ENCODE measurements around the gene RPS15A.
"Not testable (repeated sequence)": the region's sequence is repeated elsewhere in the genome, so short reads cannot be mapped to it uniquely, and the experiment has no call there.

RPS15A gene

GRCh38 chr16:18797746-18798145, 7.6 kb upstream of the RPS15A start:
- DNase-seq (ENCODE audit: low read depth), result no peak

GRCh38 chr16:18796377-18796776, 6.2 kb upstream of the RPS15A start:
- no peak for DNase-seq (ENCODE audit: low read depth)

- DNase-seq (ENCODE audit: low read depth), result no peak
Observed at GRCh38 chr16:18792836-18793433, 2.8 kb upstream of the RPS15A start.

- no peak for DNase-seq (ENCODE audit: low read depth)
Observed at GRCh38 chr16:18789515-18789849, 652 bp downstream of the RPS15A start.

GRCh38 chr16:18788828-18789514, 1.2 kb downstream of the RPS15A start:
- DNase-seq (ENCODE audit: low read depth), result no peak

- DNase-seq (ENCODE audit: low read depth), result no peak
Observed at GRCh38 chr16:18784917-18785623, 5.1 kb downstream of the RPS15A start.

- DNase-seq (ENCODE audit: low read depth), result no peak
Observed at GRCh38 chr16:18783430-18784341, 6.4 kb downstream of the RPS15A start.

GRCh38 chr16:18782697-18783429, 7.3 kb downstream of the RPS15A start:
- no peak for DNase-seq (ENCODE audit: low read depth)

- DNase-seq (ENCODE audit: low read depth), result not testable (repeated sequence)
Observed at GRCh38 chr16:18781232-18781631, 8.9 kb downstream of the RPS15A start.

GRCh38 chr16:18780460-18781026, 9.6 kb downstream of the RPS15A start:
- DNase-seq (ENCODE audit: low read depth), result not testable (repeated sequence)

- DNase-seq (ENCODE audit: low read depth), result not testable (repeated sequence)
Observed at GRCh38 chr16:18777664-18778063, 12.5 kb downstream of the RPS15A start.

- DNase-seq (ENCODE audit: low read depth), result not testable (repeated sequence)
Observed at GRCh38 chr16:18776334-18776733, 13.8 kb downstream of the RPS15A start.

- not testable (repeated sequence) for DNase-seq (ENCODE audit: low read depth)
Observed at GRCh38 chr16:18774651-18775050, 15.5 kb downstream of the RPS15A start.

GRCh38 chr16:18772171-18772570, 18.0 kb downstream of the RPS15A start:
- DNase-seq (ENCODE audit: low read depth), result not testable (repeated sequence)

- not testable (repeated sequence) for DNase-seq (ENCODE audit: low read depth)
Observed at GRCh38 chr16:18770336-18770962, 19.7 kb downstream of the RPS15A start.

GRCh38 chr16:18767217-18767616, 22.9 kb downstream of the RPS15A start:
- not testable (repeated sequence) for DNase-seq (ENCODE audit: low read depth)

- not testable (repeated sequence) for DNase-seq (ENCODE audit: low read depth)
Observed at GRCh38 chr16:18762713-18763112, 27.4 kb downstream of the RPS15A start.

GRCh38 chr16:18759598-18760520, 30.3 kb downstream of the RPS15A start:
- DNase-seq (ENCODE audit: low read depth), result peak; percentile 26

- DNase-seq (ENCODE audit: low read depth), result not testable (repeated sequence)
Observed at GRCh38 chr16:18757960-18758660, 32.0 kb downstream of the RPS15A start.
